SK-N-SH treated with all-trans-retinoic acid at 6 μM for 48 hours (cell line): ENCODE measurements around the gene USE1.
A peak's percentile ranks its signal among the peaks of the same experiment; 100 is the strongest.

Experiments used
- ATAC-seq: fragments of 200-7000 bp; cut with Tn5 transposase; 3 replicates; pipeline ENCODE4 v1.9.1; 2020; ENCODE audit warnings: mild to moderate bottlenecking, moderate library complexity
- ARNTL ChIP-seq: fragments of 450-650 bp; formaldehyde crosslinking; IDR thresholded peaks from 2 replicates; pipeline ENCODE4 v1.5.0; 2020; ENCODE audit warnings: low read depth, mild to moderate bottlenecking, moderate library complexity, borderline replicate concordance
- CSRNP3 ChIP-seq: fragments of 250-450 bp; sonication (Bioruptor Pico); IDR thresholded peaks from 2 replicates; pipeline ENCODE4 v1.5.1; 2021; ENCODE audit warnings: mild to moderate bottlenecking, moderate library complexity
- GLIS3 ChIP-seq: fragments of 250-450 bp; sonication (Bioruptor Pico); IDR thresholded peaks from 2 replicates; pipeline ENCODE4 v1.5.0; 2020; ENCODE audit warnings: mild to moderate bottlenecking, moderate library complexity
- ISL1 ChIP-seq: fragments of 250-450 bp; sonication (Bioruptor Pico); IDR thresholded peaks from 2 replicates; pipeline ENCODE4 v2.1.2; 2022; ENCODE audit warnings: mild to moderate bottlenecking, moderate library complexity
- OSR1 ChIP-seq: fragments of 250-450 bp; sonication (Bioruptor Pico); IDR thresholded peaks from 2 replicates; pipeline ENCODE4 v1.8.0; 2022; ENCODE audit warnings: moderate library complexity, mild to moderate bottlenecking, inconsistent platforms
- POU6F1 ChIP-seq: fragments of 250-450 bp; sonication (Bioruptor Pico); IDR thresholded peaks from 2 replicates; pipeline ENCODE4 v1.8.0; 2021; ENCODE audit warnings: low read depth, mild to moderate bottlenecking, moderate library complexity, borderline replicate concordance
- PPARA ChIP-seq: fragments of 250-450 bp; sonication (Bioruptor Pico); IDR thresholded peaks from 2 replicates; pipeline ENCODE4 v1.5.0; 2020; ENCODE audit warnings: mild to moderate bottlenecking, borderline replicate concordance
- SNAI2 ChIP-seq: fragments of 250-450 bp; sonication (Bioruptor Pico); IDR thresholded peaks from 2 replicates; pipeline ENCODE4 v1.5.0; 2020; ENCODE audit warnings: mild to moderate bottlenecking, moderate library complexity
- TCF4 ChIP-seq: fragments of 250-450 bp; sonication (Bioruptor Pico); IDR thresholded peaks from 2 replicates; pipeline ENCODE4 v1.8.0; 2021; ENCODE audit warnings: mild to moderate bottlenecking, moderate library complexity, borderline replicate concordance
- TOX ChIP-seq: fragments of 250-450 bp; sonication (Bioruptor Pico); IDR thresholded peaks from 2 replicates; pipeline ENCODE4 v1.8.0; 2021; ENCODE audit warnings: mild to moderate bottlenecking, moderate library complexity, borderline replicate concordance
- TSHZ2 ChIP-seq: fragments of 250-450 bp; sonication (Bioruptor Pico); IDR thresholded peaks from 2 replicates; pipeline ENCODE4 v1.5.0; 2020; ENCODE audit warnings: mild to moderate bottlenecking, moderate library complexity
- ZFP3 ChIP-seq: fragments of 250-450 bp; sonication (Bioruptor Pico); IDR thresholded peaks from 2 replicates; pipeline ENCODE4 v1.5.0; 2020; ENCODE audit warnings: mild to moderate bottlenecking, moderate library complexity
- ZFP30 ChIP-seq: fragments of 450-650 bp; formaldehyde crosslinking; IDR thresholded peaks from 2 replicates; pipeline ENCODE4 v1.5.0; 2022; ENCODE audit warnings: mild to moderate bottlenecking, moderate library complexity
- ZNF70 ChIP-seq: fragments of 450-650 bp; formaldehyde crosslinking; IDR thresholded peaks from 2 replicates; pipeline ENCODE4 v1.5.0; 2020; ENCODE audit warnings: mild to moderate bottlenecking, moderate library complexity

USE1 gene

GRCh38 chr19:17245535-17245984 lies 30.4 kb downstream of the USE1 start, which contains the start of gene NR2F6 (continued):
- TF ChIP-seq ZFP3 (CRISPR knock-in tag), result no peak

GRCh38 chr19:17246681-17247425 lies 31.7 kb downstream of the USE1 start:
- TF ChIP-seq SNAI2 (CRISPR knock-in tag), result no peak
- TF ChIP-seq TSHZ2 (CRISPR knock-in tag), result no peak; the same call in 1 of the 2 replicates
- peak; percentile 84; the same call in 1 of the 2 replicates for TF ChIP-seq TCF4 (CRISPR knock-in tag)
- TF ChIP-seq CSRNP3, result 0 out of 2 replicates have a peak, but pooled peaks have one; percentile 16
- peak; percentile 56 for ATAC-seq

GRCh38 chr19:17248011-17248776 lies 33.0 kb downstream of the USE1 start:
- no peak for TF ChIP-seq PPARA (CRISPR knock-in tag)
- TF ChIP-seq ZFP30 (CRISPR knock-in tag), result no peak
- no peak for TF ChIP-seq POU6F1
- no peak for TF ChIP-seq TOX (CRISPR knock-in tag)
- no peak for TF ChIP-seq ZNF70
- no peak for TF ChIP-seq OSR1 (CRISPR knock-in tag)
- TF ChIP-seq ISL1 (CRISPR knock-in tag), result no peak
- TF ChIP-seq GLIS3 (CRISPR knock-in tag), result no peak
- no peak for TF ChIP-seq ZFP3 (CRISPR knock-in tag)
- no peak for TF ChIP-seq SNAI2 (CRISPR knock-in tag)
- no peak for TF ChIP-seq CSRNP3
- no peak for TF ChIP-seq TSHZ2 (CRISPR knock-in tag)
- TF ChIP-seq ARNTL (CRISPR knock-in tag), result no peak
- TF ChIP-seq, all 23 proteins: peak for 0
- ATAC-seq, result no peak
